ENCODE measurements around the gene POLG2. TPM values are rescaled to one million over a fixed set of nuclear protein-coding genes. Genes with fewer than 3 reads are reported as not detected.
"Not testable (repeated sequence)": the region's sequence is repeated elsewhere in the genome, so short reads cannot be mapped to it uniquely, and the experiment has no call there.

The POLG2 gene
- total RNA-seq, 1 experiment from 2014 or later = 42.3 TPM

- no peak for DNase-seq
Measured at GRCh38 chr17:64448665-64449512, 48.0 kb downstream of the POLG2 start, which contains the start of gene MILR1. Gene MILR1 (plus strand): TSS chr17:64449115. CDS start chr17:64449169, 54 bp downstream.

DNA sequence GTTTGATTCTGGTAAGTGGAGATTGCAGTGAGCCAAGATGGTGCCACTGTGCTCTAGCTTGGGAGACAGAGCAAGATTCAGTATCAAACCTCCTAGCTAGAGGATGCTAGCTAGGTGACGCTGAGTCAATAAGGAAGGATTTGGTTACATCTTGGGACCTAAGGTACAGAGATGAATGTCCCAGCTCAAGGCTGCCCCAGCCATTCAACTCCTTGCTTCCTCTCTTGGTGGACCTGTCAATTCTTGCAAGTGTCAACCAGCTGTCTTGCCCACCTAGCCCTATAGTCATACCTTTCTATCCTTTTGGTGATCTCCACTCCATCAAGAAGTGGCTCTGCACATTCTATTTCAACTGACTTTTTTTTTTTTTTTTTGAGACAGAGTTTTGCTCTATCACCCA, 49.3 kb downstream of the POLG2 start:
- Histone ChIP-seq H3K36me3 (replicated peaks; ENCODE audit: control insufficient read depth, insufficient read depth, low read length) (no peaks in the 10 kb centered on the region), H3K27me3 (ENCODE audit: control insufficient read depth, insufficient read depth, low read length) (no peaks in the 10 kb centered on the region), H3K4me3 (ENCODE audit: insufficient read depth, low read depth, low read length) (no peak overlapping the region)
- no peak for DNase-seq

More at GRCh38 chr17:64448665-64449512, 48.0 kb downstream of the POLG2 start, which contains the start of gene MILR1:
- no peaks in the 10 kb centered on the region for H3K36me3 ChIP-seq (replicated peaks; ENCODE audit: control insufficient read depth, insufficient read depth, low read length)
- no peak within 1 kb of the TSS for H3K4me3 ChIP-seq (ENCODE audit: insufficient read depth, low read depth, low read length)
- no peaks in the 10 kb centered on the region for H3K27me3 ChIP-seq (ENCODE audit: control insufficient read depth, insufficient read depth, low read length)

DNA sequence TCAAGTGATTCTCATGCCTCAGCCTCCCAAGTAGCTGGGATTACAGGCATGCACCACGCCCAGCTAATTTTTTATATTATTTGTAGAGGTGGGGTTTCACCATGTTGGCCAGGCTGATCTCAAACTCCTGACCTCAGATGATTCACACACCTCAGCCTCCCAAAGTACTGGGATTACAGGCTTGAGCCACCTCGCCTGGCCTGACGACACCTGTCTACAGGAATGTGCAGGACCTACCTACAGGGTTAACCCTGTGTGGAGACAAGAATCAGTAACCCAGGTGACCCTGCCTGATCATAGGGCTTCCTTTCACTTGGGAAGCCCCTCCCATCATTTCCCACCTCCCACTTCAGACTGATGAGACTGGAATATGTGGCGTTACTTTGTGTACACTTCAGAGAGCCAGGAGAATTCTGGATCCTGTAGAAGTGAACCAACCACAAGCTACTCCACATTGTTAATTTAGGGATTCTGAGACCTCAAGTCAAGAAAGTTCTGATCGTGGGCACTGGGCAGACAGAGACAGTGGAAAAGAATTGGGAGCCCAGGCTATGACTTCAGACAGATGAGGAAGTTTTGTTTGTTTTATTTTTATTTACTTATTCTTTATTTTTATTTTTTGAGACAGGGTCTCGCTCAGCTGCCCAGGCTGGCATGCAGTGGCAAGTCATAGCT, 53.6 kb downstream of the POLG2 start:
- DNase-seq = no peak
- Histone ChIP-seq H3K27me3 (ENCODE audit: control insufficient read depth, insufficient read depth, low read length) (no peaks in the 10 kb centered on the region), H3K4me3 (ENCODE audit: insufficient read depth, low read depth, low read length) (no peak overlapping the region), H3K36me3 (replicated peaks; ENCODE audit: control insufficient read depth, insufficient read depth, low read length) (no peaks in the 10 kb centered on the region)

DNA sequence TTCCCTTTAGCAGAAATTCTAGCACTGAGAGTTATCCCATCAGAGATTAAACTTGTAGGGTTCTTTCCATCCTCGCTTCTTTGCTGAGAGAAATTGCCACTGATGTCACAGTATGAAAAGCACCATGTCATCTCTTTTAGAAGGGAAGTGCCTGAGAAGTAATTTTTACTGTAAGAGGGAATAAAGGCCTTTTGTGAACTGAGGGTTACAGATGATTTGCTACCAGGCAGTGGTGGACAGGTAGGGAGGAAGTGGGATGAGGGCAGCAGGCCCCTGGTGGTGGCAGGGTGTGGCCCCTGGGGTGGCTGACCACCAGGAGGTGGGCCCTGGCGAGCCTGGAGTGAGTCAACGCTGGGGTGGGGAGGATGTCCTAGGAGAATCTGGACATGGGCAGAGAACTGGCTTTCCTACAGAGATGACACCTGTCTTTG, 54.3 kb downstream of the POLG2 start:
- H3K27me3 ChIP-seq (ENCODE audit: control insufficient read depth, insufficient read depth, low read length) = no peaks in the 10 kb centered on the region

DNA sequence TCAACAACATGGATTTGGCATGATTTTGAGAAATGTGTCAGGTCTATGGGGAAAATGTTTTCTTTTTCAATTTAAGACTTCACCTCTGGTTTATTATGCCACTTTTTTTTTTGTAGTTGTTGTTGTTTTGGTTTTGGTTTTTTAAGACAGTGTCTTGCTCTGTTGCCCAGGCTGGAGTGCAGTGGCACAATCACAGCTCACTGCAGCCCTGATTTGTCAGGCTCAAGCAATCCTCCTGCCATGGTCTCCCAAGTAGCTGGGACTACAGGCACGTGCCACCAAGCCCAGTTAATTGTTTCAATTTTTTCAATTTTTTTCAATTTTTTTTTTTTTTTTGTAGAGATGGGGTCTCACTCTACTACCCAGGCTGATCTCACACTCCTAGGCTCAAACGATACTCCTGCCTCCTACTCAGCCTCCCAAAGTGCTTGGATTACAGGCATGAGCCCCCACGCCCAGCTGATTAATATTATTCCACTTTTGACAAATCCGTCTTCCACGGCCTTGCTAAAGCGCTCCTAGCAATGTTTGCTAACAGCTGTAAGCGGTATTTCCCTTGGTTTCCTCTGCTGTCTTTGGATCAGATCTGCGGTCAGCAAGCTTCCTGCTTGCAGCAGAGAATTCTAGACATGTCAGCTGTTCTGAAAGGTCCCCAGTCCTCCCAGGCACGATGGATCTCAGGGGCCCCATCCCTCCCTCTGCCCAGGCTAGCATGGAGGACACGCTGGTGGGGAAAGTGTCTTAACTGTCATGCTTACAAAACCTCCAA, 54.9 kb downstream of the POLG2 start:
- DNase-seq = no peak
- H3K4me3 ChIP-seq (ENCODE audit: insufficient read depth, low read depth, low read length) = no peak overlapping the region
- H3K27me3 ChIP-seq (ENCODE audit: control insufficient read depth, insufficient read depth, low read length) = no peaks in the 10 kb centered on the region
- no peaks in the 10 kb centered on the region for H3K36me3 ChIP-seq (replicated peaks; ENCODE audit: control insufficient read depth, insufficient read depth, low read length)

More for the DNA sequence above, 54.3 kb downstream of the POLG2 start:
- DNase-seq = no peak
- Histone ChIP-seq H3K4me3 (ENCODE audit: insufficient read depth, low read depth, low read length) (no peak overlapping the region), H3K36me3 (replicated peaks; ENCODE audit: control insufficient read depth, insufficient read depth, low read length) (no peaks in the 10 kb centered on the region)

- no peak for DNase-seq
- H3K36me3 ChIP-seq (replicated peaks; ENCODE audit: control insufficient read depth, insufficient read depth, low read length) = no peaks in the 10 kb centered on the region
- H3K4me3 ChIP-seq (ENCODE audit: insufficient read depth, low read depth, low read length) = no peak overlapping the region
- H3K27me3 ChIP-seq (ENCODE audit: control insufficient read depth, insufficient read depth, low read length) = no peaks in the 10 kb centered on the region
Measured at GRCh38 chr17:64439956-64440355, 56.9 kb downstream of the POLG2 start.

GRCh38 chr17:64439521-64439920, 57.3 kb downstream of the POLG2 start:
- H3K4me3 ChIP-seq (ENCODE audit: insufficient read depth, low read depth, low read length); DNase-seq; H3K27me3 ChIP-seq (ENCODE audit: control insufficient read depth, insufficient read depth, low read length); H3K36me3 ChIP-seq (replicated peaks; ENCODE audit: control insufficient read depth, insufficient read depth, low read length): not testable (repeated sequence)

- no peaks in the 10 kb centered on the region for H3K36me3 ChIP-seq (replicated peaks; ENCODE audit: control insufficient read depth, insufficient read depth, low read length)
- H3K27me3 ChIP-seq (ENCODE audit: control insufficient read depth, insufficient read depth, low read length) = no peaks in the 10 kb centered on the region
- no peak for DNase-seq
- no peak overlapping the region for H3K4me3 ChIP-seq (ENCODE audit: insufficient read depth, low read depth, low read length)
Measured at GRCh38 chr17:64437944-64438525, 58.8 kb downstream of the POLG2 start.

- no peaks in the 10 kb centered on the region for H3K36me3 ChIP-seq (replicated peaks; ENCODE audit: control insufficient read depth, insufficient read depth, low read length)
- no peaks in the 10 kb centered on the region for H3K27me3 ChIP-seq (ENCODE audit: control insufficient read depth, insufficient read depth, low read length)
- no peak overlapping the region for H3K4me3 ChIP-seq (ENCODE audit: insufficient read depth, low read depth, low read length)
- DNase-seq = no peak
Measured at GRCh38 chr17:64431534-64431933, 65.3 kb downstream of the POLG2 start.

DNA sequence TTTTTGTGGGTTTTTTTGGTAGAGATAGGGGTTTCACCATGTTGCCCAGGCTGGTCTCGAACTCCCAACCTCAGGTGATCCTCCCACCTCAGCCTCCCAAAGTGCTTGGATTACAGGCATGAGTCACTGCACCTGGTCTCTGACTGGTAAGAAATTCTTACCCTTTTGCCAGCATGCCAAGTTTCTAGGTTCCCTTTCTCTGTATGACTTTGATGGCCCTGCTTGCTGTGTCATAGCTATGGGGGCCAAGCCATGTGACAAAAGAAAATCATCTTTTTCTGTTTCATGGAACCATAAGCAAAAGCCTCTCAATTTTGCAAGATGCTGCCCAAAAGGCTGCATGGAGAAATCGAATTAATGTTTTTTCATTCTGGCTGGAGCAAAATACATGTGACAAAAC, 66.8 kb downstream of the POLG2 start:
- not testable (repeated sequence) for DNase-seq; H3K27me3 ChIP-seq (ENCODE audit: control insufficient read depth, insufficient read depth, low read length); H3K36me3 ChIP-seq (replicated peaks; ENCODE audit: control insufficient read depth, insufficient read depth, low read length); H3K4me3 ChIP-seq (ENCODE audit: insufficient read depth, low read depth, low read length)

GRCh38 chr17:64428406-64428805, 68.4 kb downstream of the POLG2 start:
- no peak for DNase-seq
- Histone ChIP-seq H3K27me3 (ENCODE audit: control insufficient read depth, insufficient read depth, low read length) (no peaks in the 10 kb centered on the region), H3K4me3 (ENCODE audit: insufficient read depth, low read depth, low read length) (no peak overlapping the region), H3K36me3 (replicated peaks; ENCODE audit: control insufficient read depth, insufficient read depth, low read length) (no peaks in the 10 kb centered on the region)

Other genes with a start within 250 kb of the POLG2 start
- 4.7 and 7.3 TPM in 2 replicates for gene TEX2, start 233.8 kb downstream of the POLG2 start, total RNA-seq (2014; rRNA removed; shearing (Covaris generic))
- gene PECAM1, start 106.2 kb downstream of the POLG2 start, total RNA-seq (2014; rRNA removed; shearing (Covaris generic)) = under 0.01 and 0.03 TPM in 2 replicates
- gene MILR1, start 47.9 kb downstream of the POLG2 start, total RNA-seq (2014; rRNA removed; shearing (Covaris generic)) = 0.70 and 1.5 TPM in 2 replicates
- gene DDX5, start 9.2 kb upstream of the POLG2 start, total RNA-seq (2014; rRNA removed; shearing (Covaris generic)) = 163 and 238 TPM in 2 replicates
- 18.5 and 45.6 TPM in 2 replicates for gene CEP95, start 9.9 kb upstream of the POLG2 start, total RNA-seq (2014; rRNA removed; shearing (Covaris generic))
- gene SMURF2, start 165.3 kb upstream of the POLG2 start, total RNA-seq (2014; rRNA removed; shearing (Covaris generic)) = 33.9 and 36.2 TPM in 2 replicates

All from H7 (cell line).